PC-9 (cell line): ENCODE data around the gene SERPINA12. TPM values are rescaled to one million over a fixed set of nuclear protein-coding genes. Genes with fewer than 3 reads are reported as not detected.

Experiments
- BruUV-seq: library from RNA; stranded (reverse); fragments of 400-500 nt; replicated peaks from 2 replicates; lab custom pipeline; 2021; lab: Mats Ljungman, UMichigan
- CTCF ChIA-PET: fragments of 300-600 bp; sonication (Branson Sonifier 250); formaldehyde crosslinking; loops from one replicate; lab custom pipeline; 2022; ENCODE audit warnings: antibody characterized with exemption; lab: Charles Lee
- POLR2A ChIA-PET: fragments of 300-600 bp; sonication (Branson Sonifier 250); formaldehyde crosslinking; loops from one replicate; lab custom pipeline; 2022; ENCODE audit warnings: antibody characterized with exemption; ENCODE audit not compliant: unreplicated experiment; lab: Charles Lee
- DNase-seq, 2 experiments: peaks; one replicate each; pipeline versions ENCODE4 v3.0.0 to v3.0.0-alpha.2; 2015 to 2022; ENCODE audit warnings: mixed read lengths in 1 of 2
- H2AFZ ChIP-seq: fragments of 200-600 bp; sonication (generic); 2 replicates; pipeline ENCODE4 v1.8.1; 2017; ENCODE audit warnings: antibody characterized with exemption
- H3F3A ChIP-seq: fragments of 200-600 bp; sonication (generic); 2 replicates; pipeline ENCODE4 v1.8.1; 2017; ENCODE audit warnings: antibody characterized with exemption, mild to moderate bottlenecking, low read depth; ENCODE audit not compliant: insufficient read depth
- H3K27ac ChIP-seq: fragments of 200-600 bp; sonication (generic); 2 replicates; pipeline ENCODE4 v1.6.1; 2016; ENCODE audit warnings: mixed run types
- H3K27me3 ChIP-seq: fragments of 200-600 bp; sonication (generic); 2 replicates; pipeline ENCODE4 v1.6.1; 2016; ENCODE audit warnings: low read depth, mixed run types; ENCODE audit not compliant: insufficient read depth
- H3K36me3 ChIP-seq: fragments of 200-600 bp; sonication (generic); 2 replicates; pipeline ENCODE4 v1.6.1; 2016; ENCODE audit warnings: low read depth, mixed run types
- H3K4me1 ChIP-seq: fragments of 200-600 bp; sonication (generic); replicated peaks from 2 replicates; pipeline ENCODE4 v1.6.1; 2016; ENCODE audit warnings: mixed run types; ENCODE audit not compliant: insufficient read depth
- H3K4me2 ChIP-seq: fragments of 200-600 bp; sonication (generic); 2 replicates; pipeline ENCODE4 v1.6.1; 2017; ENCODE audit warnings: mixed run types
- H3K4me3 ChIP-seq: fragments of 200-600 bp; sonication (generic); 2 replicates; pipeline ENCODE4 v1.6.1; 2016; ENCODE audit warnings: mixed run types
- H3K79me2 ChIP-seq: fragments of 200-600 bp; sonication (generic); 2 replicates; pipeline ENCODE4 v1.6.1; 2017; ENCODE audit warnings: low read depth, mixed run types
- H3K9me2 ChIP-seq: fragments of 200-600 bp; sonication (generic); 2 replicates; pipeline ENCODE4 v1.8.1; 2017; ENCODE audit warnings: mild to moderate bottlenecking; ENCODE audit not compliant: insufficient read depth
- H3K9me3 ChIP-seq: fragments of 200-600 bp; sonication (generic); 2 replicates; pipeline ENCODE4 v1.8.1; 2016; ENCODE audit warnings: low read depth; ENCODE audit not compliant: insufficient read depth
- H4K20me1 ChIP-seq: fragments of 200-600 bp; sonication (generic); 2 replicates; pipeline ENCODE4 v1.8.1; 2017; ENCODE audit not compliant: insufficient read depth
- CTCF ChIP-seq: fragments of 200-600 bp; sonication (generic); conservative IDR thresholded peaks from 2 replicates; pipeline ENCODE4 v1.6.1; 2017; ENCODE audit warnings: mixed run types, antibody characterized with exemption, mild to moderate bottlenecking, moderate library complexity
- EZH2 ChIP-seq: fragments of 200-600 bp; sonication (generic); IDR thresholded peaks from 2 replicates; pipeline ENCODE4 v1.8.0; 2017; ENCODE audit warnings: antibody characterized with exemption, low read depth
- intact Hi-C: fragments of 100-400 bp; cut with micrococcal nuclease; formaldehyde crosslinking; loops from one replicate; pipeline ENCODE4 v1.10.0; 2022; ENCODE audit not compliant: unreplicated experiment
- total RNA-seq: library from RNA; stranded (reverse); gene quantifications from 2 replicates; pipeline ENCODE4 v1.2.3, GENCODE V29; 2021

Gene SERPINA12
- total RNA-seq, 1 experiment from 2014 or later, result not detected

- no peak for TF ChIP-seq CTCF
- no peak for TF ChIP-seq EZH2
- H4K20me1 ChIP-seq, result no peaks in the 10 kb centered on the region
- ChIA-PET CTCF (no interaction called here), POLR2A (no interaction called here)
- H3F3A ChIP-seq, result no peaks in the 10 kb centered on the region
- no peaks in the 10 kb centered on the region for H3K27me3 ChIP-seq
- H3K9me2 ChIP-seq, result no peaks in the 10 kb centered on the region
- no peak for DNase-seq
- H3K4me3 ChIP-seq, result no peak overlapping the region
- intact Hi-C loops, result no loop called here
- H3K36me3 ChIP-seq, result no peaks in the 10 kb centered on the region
- H3K27ac ChIP-seq, result no peak overlapping the region
- H3K79me2 ChIP-seq, result no peaks in the 10 kb centered on the region
- H3K4me2 ChIP-seq, result no peak overlapping the region
- BruUV-seq, result no TSS peak
- H2AFZ ChIP-seq, result no peak overlapping the region
- H3K9me3 ChIP-seq, result no peaks in the 10 kb centered on the region
- no peaks in the 10 kb centered on the region for H3K4me1 ChIP-seq
Observed at GRCh38 chr14:94500264-94500663, 9.0 kb downstream of the SERPINA12 start.

GRCh38 chr14:94499673-94500072 is 9.6 kb downstream of the SERPINA12 start:
- Histone ChIP-seq H3F3A (no peaks in the 10 kb centered on the region), H3K27ac (no peak overlapping the region), H3K4me3 (no peak overlapping the region), H3K9me2 (no peaks in the 10 kb centered on the region), H3K36me3 (no peaks in the 10 kb centered on the region), H3K4me1 (no peaks in the 10 kb centered on the region), H3K27me3 (no peaks in the 10 kb centered on the region), H3K9me3 (no peaks in the 10 kb centered on the region), H3K79me2 (no peaks in the 10 kb centered on the region), H3K4me2 (no peak overlapping the region), H4K20me1 (no peaks in the 10 kb centered on the region), H2AFZ (no peak overlapping the region)
- intact Hi-C loops, result no loop called here
- no TSS peak for BruUV-seq
- CTCF ChIA-PET, result no interaction called here
- TF ChIP-seq CTCF (no peak), EZH2 (no peak)
- DNase-seq, result no peak
- POLR2A ChIA-PET, result no interaction called here

GRCh38 chr14:94498215-94498614 is 11.1 kb downstream of the SERPINA12 start:
- DNase-seq, result no peak
- intact Hi-C loops, result no loop called here

More at GRCh38 chr14:94498215-94498614, 11.1 kb downstream of the SERPINA12 start:
- TF ChIP-seq CTCF (no peak), EZH2 (no peak)
- Histone ChIP-seq H3K79me2 (no peaks in the 10 kb centered on the region), H3K4me1 (no peaks in the 10 kb centered on the region), H3K36me3 (no peaks in the 10 kb centered on the region), H2AFZ (no peak overlapping the region), H3K9me3 (no peaks in the 10 kb centered on the region), H3K27me3 (peaks cover 3% of the 10 kb centered on the region; the same call in 1 of the 2 replicates), H3K4me3 (no peak overlapping the region), H3K4me2 (no peak overlapping the region), H3K9me2 (no peaks in the 10 kb centered on the region), H4K20me1 (no peaks in the 10 kb centered on the region), H3K27ac (no peak overlapping the region), H3F3A (no peaks in the 10 kb centered on the region)
- no TSS peak for BruUV-seq
- POLR2A ChIA-PET, result no interaction called here
- CTCF ChIA-PET, result no interaction called here
